NCI-H748 (cell line): ENCODE measurements around the gene TMEM163.
"Not testable (repeated sequence)": the region's sequence is repeated elsewhere in the genome, so short reads cannot be mapped to it uniquely, and the experiment has no call there.

Experiments used
- DNase-seq: peaks from one replicate; lab custom pipeline; 2025; ENCODE audit not compliant: unreplicated experiment; lab: John Stamatoyannopoulos, UW

The TMEM163 gene

GRCh38 chr2:134623046-134623445 is 95.8 kb downstream of the TMEM163 start:
- DNase-seq: no peak

GRCh38 chr2:134621939-134622705 is 96.7 kb downstream of the TMEM163 start:
- DNase-seq: no peak

GRCh38 chr2:134619250-134619649 is 99.5 kb downstream of the TMEM163 start:
- no peak for DNase-seq

- DNase-seq: not testable (repeated sequence)
Observed at GRCh38 chr2:134615480-134615879, 103.3 kb downstream of the TMEM163 start.

GRCh38 chr2:134611316-134611715 is 107.5 kb downstream of the TMEM163 start:
- no peak for DNase-seq

- DNase-seq: no peak
Observed at GRCh38 chr2:134610871-134611270, 107.9 kb downstream of the TMEM163 start.

- no peak for DNase-seq
Observed at GRCh38 chr2:134609924-134610513, 108.8 kb downstream of the TMEM163 start.

- no peak for DNase-seq
Observed at GRCh38 chr2:134603966-134604365, 114.8 kb downstream of the TMEM163 start.

GRCh38 chr2:134602666-134603065 is 116.1 kb downstream of the TMEM163 start:
- DNase-seq: no peak

- DNase-seq: no peak
Observed at GRCh38 chr2:134601264-134601663, 117.5 kb downstream of the TMEM163 start.

- DNase-seq: no peak
Observed at GRCh38 chr2:134600208-134600607, 118.6 kb downstream of the TMEM163 start.

GRCh38 chr2:134599236-134599635 is 119.6 kb downstream of the TMEM163 start:
- DNase-seq: no peak

- peak; percentile 57 for DNase-seq
Observed at GRCh38 chr2:134594399-134594798, 124.4 kb downstream of the TMEM163 start.

- no peak for DNase-seq
Observed at GRCh38 chr2:134593519-134593918, 125.3 kb downstream of the TMEM163 start.

- no peak for DNase-seq
Observed at GRCh38 chr2:134592377-134592776, 126.4 kb downstream of the TMEM163 start.

GRCh38 chr2:134591526-134591925 is 127.3 kb downstream of the TMEM163 start:
- DNase-seq: no peak

- no peak for DNase-seq
Observed at GRCh38 chr2:134590679-134591078, 128.1 kb downstream of the TMEM163 start.

GRCh38 chr2:134589171-134590083 is 129.4 kb downstream of the TMEM163 start:
- not testable (repeated sequence) for DNase-seq

- no peak for DNase-seq
Observed at GRCh38 chr2:134588556-134588955, 130.2 kb downstream of the TMEM163 start.

- no peak for DNase-seq
Observed at GRCh38 chr2:134586326-134586965, 132.4 kb downstream of the TMEM163 start.

- DNase-seq: no peak
Observed at GRCh38 chr2:134583997-134584520, 134.7 kb downstream of the TMEM163 start.
